ENCODE results near the gene MCFD2.

The MCFD2 gene

DNA sequence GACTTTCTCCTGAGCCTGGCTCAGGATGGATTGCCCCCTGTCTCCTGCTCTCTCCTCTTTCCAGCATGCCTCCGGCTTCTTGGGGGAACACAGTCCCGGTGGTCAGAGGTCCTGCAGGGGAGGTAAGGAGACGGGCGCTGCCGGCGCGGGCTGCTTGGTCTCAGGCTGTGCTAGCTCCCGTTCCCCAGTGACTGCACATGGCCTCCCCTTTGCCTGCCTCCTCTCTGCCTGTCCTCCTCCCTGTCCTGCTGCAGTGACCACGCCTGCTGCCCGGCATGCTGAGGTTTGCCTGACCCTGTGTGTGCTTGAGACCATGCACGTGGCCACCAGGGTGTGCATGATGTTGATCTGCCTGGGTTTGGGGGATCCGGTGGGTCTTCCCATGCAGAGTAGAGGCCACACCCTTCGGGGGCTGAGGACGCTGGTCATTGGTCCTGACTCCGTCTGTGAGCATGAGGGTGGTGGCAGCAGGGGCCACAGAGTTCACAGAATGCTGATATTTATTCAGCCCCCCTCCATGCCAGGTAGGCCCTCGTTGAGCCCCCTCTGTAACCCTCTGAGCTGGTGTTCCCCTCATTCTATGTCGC, 42.9 kb upstream of the MCFD2 start:
- no peak for DNase-seq (ENCODE audit: low spot score)
- TF ChIP-seq, protein P1, sequence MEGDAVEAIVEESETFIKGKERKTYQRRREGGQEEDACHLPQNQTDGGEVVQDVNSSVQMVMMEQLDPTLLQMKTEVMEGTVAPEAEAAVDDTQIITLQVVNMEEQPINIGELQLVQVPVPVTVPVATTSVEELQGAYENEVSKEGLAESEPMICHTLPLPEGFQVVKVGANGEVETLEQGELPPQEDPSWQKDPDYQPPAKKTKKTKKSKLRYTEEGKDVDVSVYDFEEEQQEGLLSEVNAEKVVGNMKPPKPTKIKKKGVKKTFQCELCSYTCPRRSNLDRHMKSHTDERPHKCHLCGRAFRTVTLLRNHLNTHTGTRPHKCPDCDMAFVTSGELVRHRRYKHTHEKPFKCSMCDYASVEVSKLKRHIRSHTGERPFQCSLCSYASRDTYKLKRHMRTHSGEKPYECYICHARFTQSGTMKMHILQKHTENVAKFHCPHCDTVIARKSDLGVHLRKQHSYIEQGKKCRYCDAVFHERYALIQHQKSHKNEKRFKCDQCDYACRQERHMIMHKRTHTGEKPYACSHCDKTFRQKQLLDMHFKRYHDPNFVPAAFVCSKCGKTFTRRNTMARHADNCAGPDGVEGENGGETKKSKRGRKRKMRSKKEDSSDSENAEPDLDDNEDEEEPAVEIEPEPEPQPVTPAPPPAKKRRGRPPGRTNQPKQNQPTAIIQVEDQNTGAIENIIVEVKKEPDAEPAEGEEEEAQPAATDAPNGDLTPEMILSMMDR (IDR thresholded peaks at IDR 0.05; ENCODE audit: extremely low read depth, insufficient read depth, missing control alignments), result no peak
- in situ Hi-C loops (cut with MboI; ENCODE audit: low pct_unique_long_range_greater_than_20kb, low sequenced_read_pairs, unreplicated experiment), result no loop called here

- no peak for DNase-seq (ENCODE audit: low spot score)
- in situ Hi-C loops (cut with MboI; ENCODE audit: low pct_unique_long_range_greater_than_20kb, low sequenced_read_pairs, unreplicated experiment), result no loop called here
- TF ChIP-seq, protein P1 (IDR thresholded peaks at IDR 0.05; ENCODE audit: extremely low read depth, insufficient read depth, missing control alignments), result no peak
Observed at GRCh38 chr2:46956981-46957531, 41.5 kb upstream of the MCFD2 start.

DNA sequence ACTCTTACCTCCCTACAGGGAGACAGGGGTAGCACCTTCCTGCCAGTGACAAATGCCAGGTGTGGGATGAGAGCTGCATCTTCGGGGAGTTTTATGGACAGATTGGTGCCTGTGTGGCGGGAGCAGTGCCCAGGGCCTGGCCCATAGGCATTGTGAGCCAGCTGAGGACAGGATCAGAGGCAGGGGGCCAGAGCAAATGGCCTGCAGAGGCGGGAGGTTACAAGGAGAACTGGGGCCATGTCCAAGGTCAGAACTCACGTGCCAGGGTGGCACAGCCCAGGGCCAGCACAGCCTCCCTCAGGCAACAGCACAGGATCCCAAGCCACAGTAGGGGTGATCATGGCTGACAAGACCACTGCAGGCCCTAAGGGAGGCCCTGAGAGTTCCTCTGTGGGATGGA, 40.2 kb upstream of the MCFD2 start:
- in situ Hi-C loops (cut with MboI; ENCODE audit: low pct_unique_long_range_greater_than_20kb, low sequenced_read_pairs, unreplicated experiment), result no loop called here
- TF ChIP-seq, protein P1 (IDR thresholded peaks at IDR 0.05; ENCODE audit: extremely low read depth, insufficient read depth, missing control alignments), result no peak
- no peak for DNase-seq (ENCODE audit: low spot score)

- no peak for DNase-seq (ENCODE audit: low spot score)
- in situ Hi-C loops (cut with MboI; ENCODE audit: low pct_unique_long_range_greater_than_20kb, low sequenced_read_pairs, unreplicated experiment), result no loop called here
- TF ChIP-seq, protein P1 (IDR thresholded peaks at IDR 0.05; ENCODE audit: extremely low read depth, insufficient read depth, missing control alignments), result no peak
Observed at GRCh38 chr2:46954951-46955571, 39.5 kb upstream of the MCFD2 start.

DNA sequence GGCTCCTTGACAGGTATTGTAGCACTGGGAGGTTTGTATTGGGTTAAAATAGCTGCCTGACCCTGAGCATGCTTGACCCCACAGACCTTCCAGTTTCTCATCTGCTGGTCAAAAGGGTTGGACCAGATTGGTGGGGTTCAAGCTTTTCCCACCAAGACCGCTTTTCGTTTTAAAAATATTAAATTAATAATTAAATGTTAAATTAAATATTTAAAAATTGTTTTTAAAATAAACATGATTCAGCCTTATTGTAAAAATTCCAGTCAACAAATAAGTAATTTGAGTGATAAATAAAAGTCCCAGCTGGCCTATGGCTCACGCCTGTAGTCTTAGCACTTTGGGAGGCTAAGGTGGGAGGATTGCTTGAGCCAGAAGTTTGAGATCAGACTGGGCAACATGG, 36.6 kb upstream of the MCFD2 start:
- in situ Hi-C loops (cut with MboI; ENCODE audit: low pct_unique_long_range_greater_than_20kb, low sequenced_read_pairs, unreplicated experiment), result no loop called here
- TF ChIP-seq, protein P1 (IDR thresholded peaks at IDR 0.05; ENCODE audit: extremely low read depth, insufficient read depth, missing control alignments), result no peak
- no peak for DNase-seq (ENCODE audit: low spot score)

GRCh38 chr2:46951290-46952064, 35.9 kb upstream of the MCFD2 start:
- in situ Hi-C loops (cut with MboI; ENCODE audit: low pct_unique_long_range_greater_than_20kb, low sequenced_read_pairs, unreplicated experiment), result no loop called here
- no peak for DNase-seq (ENCODE audit: low spot score)
- TF ChIP-seq, protein P1 (IDR thresholded peaks at IDR 0.05; ENCODE audit: extremely low read depth, insufficient read depth, missing control alignments), result no peak
